GM12878 (cell line): Measurements from ENCODE around the gene SEMA3D.
"Not testable (repeated sequence)": the region's sequence is repeated elsewhere in the genome, so short reads cannot be mapped to it uniquely, and the experiment has no call there.

Experiments
- CHD1 ChIP-seq: IDR thresholded peaks from 2 replicates; pipeline ENCODE4 v1.6.1; 2012; ENCODE audit warnings: low read depth, low read length, improper control_type of control experiment
- CTCF ChIP-seq, 3 experiments: IDR thresholded peaks in 2 of 3; conservative IDR thresholded peaks in 1 of 3; 2 replicates each; pipeline ENCODE4 v1.5.1; 2011; ENCODE audit warnings: low read depth in 3 of 3, low read length in 3 of 3, mild to moderate bottlenecking in 3 of 3, control low read depth in 2 of 3, moderate library complexity in 2 of 3, inconsistent platforms in 1 of 3, mixed read lengths in 1 of 3; ENCODE audit not compliant: control insufficient read depth in 2 of 3, insufficient read depth in 1 of 3; ENCODE audit errors: extremely low read depth in 1 of 3
- PAX5 ChIP-seq: IDR thresholded peaks from 2 replicates; pipeline ENCODE4 v1.6.1; 2011; ENCODE audit warnings: low read depth, low read length, borderline replicate concordance
- RAD21 ChIP-seq: IDR thresholded peaks from 2 replicates; pipeline ENCODE4 v1.6.1; 2011; ENCODE audit warnings: mild to moderate bottlenecking, low read depth, low read length, moderate library complexity; ENCODE audit not compliant: insufficient read depth
- TCF12 ChIP-seq: IDR thresholded peaks from 2 replicates; pipeline ENCODE4 v1.6.1; 2011; ENCODE audit warnings: low read depth, mild to moderate bottlenecking, low read length
- ZNF274 ChIP-seq: IDR thresholded peaks from one replicate; pipeline ENCODE4 v1.8.0; 2011; ENCODE audit not compliant: insufficient read length, insufficient read depth

GRCh38 chr7:84992954-84993353 is 193.9 kb downstream of the SEMA3D start:
- TF ChIP-seq CTCF (IDR thresholded peaks at IDR 0.05 in 2 of 3, conservative IDR thresholded peaks at IDR 0.05 in 1 of 3; ENCODE audit: control insufficient read depth in 2 of 3, extremely low read depth in 1 of 3, insufficient read depth in 1 of 3, low read depth in 3 of 3, low read length in 3 of 3); PAX5; ZNF274; TCF12; CHD1; RAD21: not testable (repeated sequence)
